Uterus (tissue), 4 donors: ENCODE data around the gene CCNL2. TPM values are rescaled to one million over a fixed set of nuclear protein-coding genes. Genes with fewer than 3 reads are reported as not detected.

Source experiments
- DNase-seq, 2 donors: peaks; one replicate each; pipeline ENCODE4 v3.0.0-alpha.2; 2019 to 2020
- H3K27ac ChIP-seq, 2 donors: fragments of 200-600 bp; sonication (generic); 1 replicate in 1 of 2; 2 replicates in 1 of 2; pipeline ENCODE4 v1.5.1; 2016 to 2018
- H3K27me3 ChIP-seq, 2 donors: fragments of 200-600 bp; sonication (generic); one replicate each; pipeline ENCODE4 v1.5.1; 2018 to 2019; ENCODE audit warnings: control low read depth in 1 of 2
- H3K36me3 ChIP-seq, 2 donors: fragments of 200-600 bp; sonication (generic); one replicate each; pipeline ENCODE4 v1.5.1; 2019; ENCODE audit warnings: control low read depth in 1 of 2
- H3K4me1 ChIP-seq, 2 donors: fragments of 200-600 bp; sonication (generic); one replicate each; pipeline ENCODE4 v1.5.1; 2018 to 2019; ENCODE audit warnings: control low read depth in 1 of 2
- H3K4me3 ChIP-seq, 2 donors: fragments of 200-600 bp; sonication (generic); 1 replicate in 1 of 2; 2 replicates in 1 of 2; pipeline ENCODE4 v1.5.1; 2018 to 2019; ENCODE audit warnings: mild to moderate bottlenecking in 1 of 2
- H3K9me3 ChIP-seq, 2 donors: fragments of 200-600 bp; sonication (generic); one replicate each; pipeline ENCODE4 v1.5.1; 2019; ENCODE audit warnings: control low read depth in 1 of 2
- CTCF ChIP-seq, 4 experiments: fragments of 200-600 bp in 2 of 4; fragments of 450-650 bp in 2 of 4; sonication (generic) in 2 of 4; IDR thresholded peaks; one replicate each; pipeline ENCODE4 v1.5.1; 2016 to 2019; ENCODE audit warnings: antibody characterized with exemption in 4 of 4, mild to moderate bottlenecking in 2 of 4, moderate library complexity in 1 of 4
- POLR2A ChIP-seq, 2 donors: fragments of 450-650 bp; IDR thresholded peaks; one replicate each; pipeline ENCODE4 v1.6.1; 2016; ENCODE audit warnings: antibody characterized with exemption in 2 of 2, mild to moderate bottlenecking in 1 of 2, moderate library complexity in 1 of 2
- intact Hi-C: fragments of 100-400 bp; cut with DNase I; formaldehyde crosslinking; loops from one replicate; pipeline ENCODE4 v1.15.1; 2023; ENCODE audit warnings: low total_unique reads
- total RNA-seq, 4 donors: library from RNA; depleted of rRNA in 3 of 4; stranded (reverse); fragments of >200 nt in 3 of 4; gene quantifications; one replicate each; pipeline versions ENCODE4 v1.1.0 to v1.2.4, GENCODE V29; 2014 to 2023
- donor health status: DM: yes; HTN: yes; CAD: no.

CCNL2 gene
- total RNA-seq, 4 donors from 2014 or later: 207 to 351 (median 281) TPM

DNA sequence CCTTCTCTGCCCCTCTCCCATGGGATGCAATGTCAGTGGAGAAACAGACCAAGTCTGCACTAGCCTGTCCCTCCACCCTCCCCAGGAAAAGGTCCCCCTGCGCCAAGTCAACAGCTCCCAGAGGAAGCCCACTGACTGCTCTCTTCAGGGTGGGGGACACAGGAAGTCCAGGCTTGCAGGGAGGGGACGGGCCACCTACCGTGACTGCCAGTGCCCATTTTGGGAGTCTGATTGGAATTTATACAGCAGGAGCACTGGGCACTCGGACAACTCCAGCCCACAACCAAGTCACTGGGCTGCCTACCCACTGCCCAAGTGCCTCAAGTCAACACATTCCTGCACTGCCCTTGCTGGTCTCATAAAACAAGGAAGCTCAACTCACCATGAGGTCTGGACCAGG is 6.1 kb downstream of the CCNL2 start:
- no peaks in the 10 kb centered on the region for H3K27me3 ChIP-seq
- TF ChIP-seq POLR2A (IDR thresholded peaks at IDR 0.05) (no peak), CTCF (IDR thresholded peaks at IDR 0.05) (no peak)
- DNase-seq: no peak
- intact Hi-C loops: no loop called here
- no peak overlapping the region for H3K27ac ChIP-seq
- no peaks in the 10 kb centered on the region for H3K36me3 ChIP-seq
- no peak overlapping the region for H3K4me3 ChIP-seq
- H3K4me1 ChIP-seq: peaks cover 6 to 7% of the 10 kb centered on the region in 2 donors
- no peaks in the 10 kb centered on the region for H3K9me3 ChIP-seq

- no peak overlapping the region for H3K4me3 ChIP-seq
- H3K9me3 ChIP-seq: no peaks in the 10 kb centered on the region
- no peak for DNase-seq
- intact Hi-C loops: no loop called here
- no peaks in the 10 kb centered on the region for H3K36me3 ChIP-seq
- no peak overlapping the region for H3K27ac ChIP-seq
- no peaks in the 10 kb centered on the region for H3K27me3 ChIP-seq
- no peaks in the 10 kb centered on the region for H3K4me1 ChIP-seq
- TF ChIP-seq CTCF (IDR thresholded peaks at IDR 0.05) (no peak), POLR2A (IDR thresholded peaks at IDR 0.05) (no peak)
Measured at GRCh38 chr1:1391225-1391624, 7.9 kb downstream of the CCNL2 start.

- H3K36me3 ChIP-seq: no peaks in the 10 kb centered on the region
- no peaks in the 10 kb centered on the region for H3K27me3 ChIP-seq
- no peaks in the 10 kb centered on the region for H3K9me3 ChIP-seq
- H3K4me3 ChIP-seq: no peak overlapping the region
- no peak for DNase-seq
- no peak overlapping the region for H3K27ac ChIP-seq
- intact Hi-C loops: no loop called here
- H3K4me1 ChIP-seq: no peaks in the 10 kb centered on the region
- no peak for TF ChIP-seq POLR2A (IDR thresholded peaks at IDR 0.05)
Measured at GRCh38 chr1:1390675-1391074, 8.5 kb downstream of the CCNL2 start.

DNA sequence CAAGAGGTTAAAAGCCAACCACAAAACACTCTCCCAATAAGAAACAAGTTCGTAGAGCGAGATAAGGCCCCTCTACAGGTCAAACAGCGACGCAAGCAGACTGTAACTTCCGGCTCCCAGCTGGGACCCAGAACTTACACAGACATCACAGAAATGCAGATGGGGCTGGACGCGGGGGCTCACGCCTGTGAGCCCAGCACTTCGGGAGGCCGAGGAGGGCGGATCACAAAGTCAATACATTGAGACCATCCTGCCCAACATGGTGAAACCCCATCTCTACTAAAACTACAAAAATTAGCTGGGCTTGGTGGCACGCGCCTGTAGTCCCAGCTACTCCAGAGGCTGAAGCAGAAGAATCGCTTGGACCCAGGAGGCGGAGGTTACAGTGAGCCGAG is 11.1 kb downstream of the CCNL2 start:
- H3K9me3 ChIP-seq: no peaks in the 10 kb centered on the region
- H3K4me1 ChIP-seq: no peaks in the 10 kb centered on the region
- no peak overlapping the region for H3K4me3 ChIP-seq
- H3K27me3 ChIP-seq: no peaks in the 10 kb centered on the region
- no peaks in the 10 kb centered on the region for H3K36me3 ChIP-seq
- TF ChIP-seq CTCF (IDR thresholded peaks at IDR 0.05) (no peak), POLR2A (IDR thresholded peaks at IDR 0.05) (no peak)
- intact Hi-C loops: loop anchor here (10.0 kb wide), 1 partner anchor 117 kb away; no protein-coding TSS in a partner anchor
- H3K27ac ChIP-seq: no peak overlapping the region
- no peak for DNase-seq

GRCh38 chr1:1387098-1388077 is 11.7 kb downstream of the CCNL2 start:
- no peaks in the 10 kb centered on the region for H3K4me1 ChIP-seq
- H3K27me3 ChIP-seq: no peaks in the 10 kb centered on the region
- H3K4me3 ChIP-seq: no peak overlapping the region
- no peak overlapping the region for H3K27ac ChIP-seq
- no peak for TF ChIP-seq POLR2A (IDR thresholded peaks at IDR 0.05)
- no peak for TF ChIP-seq CTCF (IDR thresholded peaks at IDR 0.05)
- H3K9me3 ChIP-seq: no peaks in the 10 kb centered on the region
- no peaks in the 10 kb centered on the region for H3K36me3 ChIP-seq
- DNase-seq: no peak
- intact Hi-C loops: loop anchor here (10.0 kb wide), 1 partner anchor 117 kb away; no protein-coding TSS in a partner anchor
